PC-9 (cell line): ENCODE data around the gene CDH26. TPM values are rescaled to one million over a fixed set of nuclear protein-coding genes. Genes with fewer than 3 reads are reported as not detected.

Source experiments
- BruUV-seq: library from RNA; stranded (reverse); fragments of 400-500 nt; replicated peaks from 2 replicates; lab custom pipeline; 2021; lab: Mats Ljungman, UMichigan
- CTCF ChIA-PET: fragments of 300-600 bp; sonication (Branson Sonifier 250); formaldehyde crosslinking; loops from one replicate; lab custom pipeline; 2022; ENCODE audit warnings: antibody characterized with exemption; lab: Charles Lee
- POLR2A ChIA-PET: fragments of 300-600 bp; sonication (Branson Sonifier 250); formaldehyde crosslinking; loops from one replicate; lab custom pipeline; 2022; ENCODE audit warnings: antibody characterized with exemption; ENCODE audit not compliant: unreplicated experiment; lab: Charles Lee
- DNase-seq, 2 experiments: peaks; one replicate each; pipeline versions ENCODE4 v3.0.0 to v3.0.0-alpha.2; 2015 to 2022; ENCODE audit warnings: mixed read lengths in 1 of 2
- H2AFZ ChIP-seq: fragments of 200-600 bp; sonication (generic); 2 replicates; pipeline ENCODE4 v1.8.1; 2017; ENCODE audit warnings: antibody characterized with exemption
- H3F3A ChIP-seq: fragments of 200-600 bp; sonication (generic); 2 replicates; pipeline ENCODE4 v1.8.1; 2017; ENCODE audit warnings: antibody characterized with exemption, mild to moderate bottlenecking, low read depth; ENCODE audit not compliant: insufficient read depth
- H3K27ac ChIP-seq: fragments of 200-600 bp; sonication (generic); 2 replicates; pipeline ENCODE4 v1.6.1; 2016; ENCODE audit warnings: mixed run types
- H3K27me3 ChIP-seq: fragments of 200-600 bp; sonication (generic); 2 replicates; pipeline ENCODE4 v1.6.1; 2016; ENCODE audit warnings: low read depth, mixed run types; ENCODE audit not compliant: insufficient read depth
- H3K36me3 ChIP-seq: fragments of 200-600 bp; sonication (generic); 2 replicates; pipeline ENCODE4 v1.6.1; 2016; ENCODE audit warnings: low read depth, mixed run types
- H3K4me1 ChIP-seq: fragments of 200-600 bp; sonication (generic); replicated peaks from 2 replicates; pipeline ENCODE4 v1.6.1; 2016; ENCODE audit warnings: mixed run types; ENCODE audit not compliant: insufficient read depth
- H3K4me2 ChIP-seq: fragments of 200-600 bp; sonication (generic); 2 replicates; pipeline ENCODE4 v1.6.1; 2017; ENCODE audit warnings: mixed run types
- H3K4me3 ChIP-seq: fragments of 200-600 bp; sonication (generic); 2 replicates; pipeline ENCODE4 v1.6.1; 2016; ENCODE audit warnings: mixed run types
- H3K79me2 ChIP-seq: fragments of 200-600 bp; sonication (generic); 2 replicates; pipeline ENCODE4 v1.6.1; 2017; ENCODE audit warnings: low read depth, mixed run types
- H3K9me2 ChIP-seq: fragments of 200-600 bp; sonication (generic); 2 replicates; pipeline ENCODE4 v1.8.1; 2017; ENCODE audit warnings: mild to moderate bottlenecking; ENCODE audit not compliant: insufficient read depth
- H3K9me3 ChIP-seq: fragments of 200-600 bp; sonication (generic); 2 replicates; pipeline ENCODE4 v1.8.1; 2016; ENCODE audit warnings: low read depth; ENCODE audit not compliant: insufficient read depth
- H4K20me1 ChIP-seq: fragments of 200-600 bp; sonication (generic); 2 replicates; pipeline ENCODE4 v1.8.1; 2017; ENCODE audit not compliant: insufficient read depth
- EZH2 ChIP-seq: fragments of 200-600 bp; sonication (generic); IDR thresholded peaks from 2 replicates; pipeline ENCODE4 v1.8.0; 2017; ENCODE audit warnings: antibody characterized with exemption, low read depth
- intact Hi-C: fragments of 100-400 bp; cut with micrococcal nuclease; formaldehyde crosslinking; loops from one replicate; pipeline ENCODE4 v1.10.0; 2022; ENCODE audit not compliant: unreplicated experiment
- total RNA-seq: library from RNA; stranded (reverse); gene quantifications from 2 replicates; pipeline ENCODE4 v1.2.3, GENCODE V29; 2021
- TF ChIP-seq, protein P1 (sequence below): fragments of 200-600 bp; sonication (generic); conservative IDR thresholded peaks from 2 replicates; pipeline ENCODE4 v1.6.1; 2017; ENCODE audit warnings: mixed run types, antibody characterized with exemption, mild to moderate bottlenecking, moderate library complexity

The CDH26 gene
- total RNA-seq, 1 experiment from 2014 or later: 1.1 TPM

DNA sequence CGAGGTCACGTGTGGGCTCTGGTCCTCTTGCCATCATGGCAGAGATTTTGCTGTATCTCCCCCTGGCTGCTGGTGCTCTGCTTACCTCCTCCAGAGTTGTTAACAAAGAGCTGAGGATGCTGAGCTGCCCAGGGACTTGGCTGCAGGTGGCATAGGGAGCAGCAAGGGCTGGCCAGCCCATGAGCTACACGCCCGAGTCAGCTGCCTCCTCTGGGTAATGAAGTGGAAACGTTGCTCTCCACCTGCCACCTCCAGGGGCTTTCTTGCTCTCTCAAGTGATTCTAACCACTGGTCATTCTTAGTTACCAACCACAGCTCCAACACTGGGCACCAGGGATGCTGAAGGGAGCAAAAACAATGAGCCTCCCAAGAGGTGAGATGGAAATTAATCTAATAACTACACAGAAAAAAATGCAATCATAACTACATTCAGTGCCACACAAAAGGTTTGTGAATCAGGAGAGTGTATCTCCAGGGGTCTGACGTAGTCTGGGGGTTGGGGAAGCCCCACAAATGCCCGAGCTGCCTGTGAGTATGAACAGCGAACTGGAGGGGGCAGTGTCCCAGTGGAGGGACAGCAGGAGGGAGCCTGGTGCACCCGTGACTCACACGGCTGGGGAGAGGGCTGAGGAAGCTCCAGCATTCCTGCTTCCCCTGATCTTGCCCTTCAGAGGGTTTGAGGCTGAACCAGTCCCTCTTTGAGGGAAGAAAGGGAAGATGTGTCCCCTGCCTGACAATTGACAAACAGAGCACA lies 78.7 kb downstream of the CDH26 start:
- no TSS peak for BruUV-seq

DNA sequence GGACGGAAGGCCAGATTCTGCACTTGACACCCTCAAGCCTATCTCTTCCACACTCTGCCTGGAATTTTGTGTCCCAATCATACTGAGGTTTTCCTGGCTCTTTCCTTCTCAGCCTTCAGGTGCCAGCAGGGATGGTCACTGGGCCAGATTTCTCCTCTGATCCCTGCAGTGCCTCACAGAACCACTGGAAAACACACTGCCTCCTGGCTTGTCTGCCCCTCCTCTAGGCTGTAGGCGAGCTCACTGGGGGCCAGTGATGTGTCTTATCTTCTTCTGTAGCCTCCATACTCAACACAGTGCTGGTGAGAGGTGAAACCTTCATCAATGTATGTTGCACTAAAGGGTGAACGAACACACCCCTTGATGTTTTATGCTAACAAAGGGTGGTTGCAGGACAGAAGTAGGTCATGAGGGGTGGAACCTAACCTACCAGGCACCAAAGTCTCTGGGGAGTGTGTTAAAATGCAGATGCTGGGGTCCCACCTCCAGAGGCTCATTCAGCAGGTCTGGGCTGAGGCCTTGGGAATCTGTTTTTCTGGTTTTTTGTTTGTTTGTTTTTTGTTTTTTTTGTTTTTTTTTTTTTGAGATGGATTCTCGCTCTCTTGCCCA lies 80.3 kb downstream of the CDH26 start:
- no peak for TF ChIP-seq EZH2
- TF ChIP-seq, protein P1, sequence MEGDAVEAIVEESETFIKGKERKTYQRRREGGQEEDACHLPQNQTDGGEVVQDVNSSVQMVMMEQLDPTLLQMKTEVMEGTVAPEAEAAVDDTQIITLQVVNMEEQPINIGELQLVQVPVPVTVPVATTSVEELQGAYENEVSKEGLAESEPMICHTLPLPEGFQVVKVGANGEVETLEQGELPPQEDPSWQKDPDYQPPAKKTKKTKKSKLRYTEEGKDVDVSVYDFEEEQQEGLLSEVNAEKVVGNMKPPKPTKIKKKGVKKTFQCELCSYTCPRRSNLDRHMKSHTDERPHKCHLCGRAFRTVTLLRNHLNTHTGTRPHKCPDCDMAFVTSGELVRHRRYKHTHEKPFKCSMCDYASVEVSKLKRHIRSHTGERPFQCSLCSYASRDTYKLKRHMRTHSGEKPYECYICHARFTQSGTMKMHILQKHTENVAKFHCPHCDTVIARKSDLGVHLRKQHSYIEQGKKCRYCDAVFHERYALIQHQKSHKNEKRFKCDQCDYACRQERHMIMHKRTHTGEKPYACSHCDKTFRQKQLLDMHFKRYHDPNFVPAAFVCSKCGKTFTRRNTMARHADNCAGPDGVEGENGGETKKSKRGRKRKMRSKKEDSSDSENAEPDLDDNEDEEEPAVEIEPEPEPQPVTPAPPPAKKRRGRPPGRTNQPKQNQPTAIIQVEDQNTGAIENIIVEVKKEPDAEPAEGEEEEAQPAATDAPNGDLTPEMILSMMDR: no peak
- intact Hi-C loops: no loop called here
- Histone ChIP-seq H4K20me1 (no peaks in the 10 kb centered on the region), H3K9me3 (no peaks in the 10 kb centered on the region), H3F3A (peaks cover 10% of the 10 kb centered on the region; the same call in 1 of the 2 replicates), H3K27ac (no peak overlapping the region), H3K9me2 (no peaks in the 10 kb centered on the region), H3K36me3 (no peaks in the 10 kb centered on the region), H3K79me2 (no peaks in the 10 kb centered on the region), H3K27me3 (no peaks in the 10 kb centered on the region), H3K4me3 (no peak overlapping the region), H3K4me1 (peaks cover 40% of the 10 kb centered on the region), H3K4me2 (no peak overlapping the region), H2AFZ (no peak overlapping the region)
- ChIA-PET POLR2A (no interaction called here), CTCF (no interaction called here)
- DNase-seq: no peak
- BruUV-seq: no TSS peak

More for the DNA sequence above, 78.7 kb downstream of the CDH26 start:
- TF ChIP-seq EZH2: no peak
- TF ChIP-seq, protein P1: no peak; the same call in 1 of the 2 replicates
- Histone ChIP-seq H3K79me2 (no peaks in the 10 kb centered on the region), H3K9me3 (no peaks in the 10 kb centered on the region), H3K36me3 (no peaks in the 10 kb centered on the region), H3K4me1 (peaks cover 34% of the 10 kb centered on the region), H4K20me1 (no peaks in the 10 kb centered on the region), H3K4me2 (no peak overlapping the region), H3K4me3 (no peak overlapping the region), H3K27me3 (no peaks in the 10 kb centered on the region), H3K27ac (no peak overlapping the region), H3K9me2 (no peaks in the 10 kb centered on the region), H3F3A (peaks cover 10% of the 10 kb centered on the region; the same call in 1 of the 2 replicates), H2AFZ (no peak overlapping the region)
- DNase-seq: no peak
- ChIA-PET CTCF (no interaction called here), POLR2A (no interaction called here)
- intact Hi-C loops: no loop called here

DNA sequence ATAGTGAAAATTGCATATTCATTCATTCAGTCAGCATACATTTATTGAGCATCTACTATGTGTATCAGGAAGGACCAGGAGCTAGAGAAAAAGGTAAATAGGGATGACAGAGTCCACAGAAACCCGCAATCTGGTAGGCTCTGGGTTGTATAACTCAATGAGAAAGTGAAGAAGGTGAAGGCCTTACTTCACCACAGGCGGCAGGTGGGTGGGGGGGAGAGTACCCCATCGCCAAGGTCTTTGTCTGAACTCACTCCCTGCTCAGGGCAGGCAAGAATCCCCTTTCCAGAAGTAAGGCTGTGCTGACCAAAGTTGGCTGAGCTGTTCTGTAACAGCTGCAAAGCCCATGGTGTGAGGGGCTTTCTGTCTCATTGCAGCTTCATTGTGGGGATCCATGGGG lies 81.3 kb downstream of the CDH26 start:
- intact Hi-C loops: no loop called here
- Histone ChIP-seq H2AFZ (no peak overlapping the region), H3K4me1 (peaks cover 32% of the 10 kb centered on the region), H3K9me2 (no peaks in the 10 kb centered on the region), H3K4me3 (no peak overlapping the region), H3F3A (peaks cover 10% of the 10 kb centered on the region; the same call in 1 of the 2 replicates), H4K20me1 (no peaks in the 10 kb centered on the region), H3K79me2 (no peaks in the 10 kb centered on the region), H3K36me3 (no peaks in the 10 kb centered on the region), H3K27ac (no peak overlapping the region), H3K4me2 (no peak overlapping the region), H3K27me3 (no peaks in the 10 kb centered on the region), H3K9me3 (no peaks in the 10 kb centered on the region)
- ChIA-PET CTCF (no interaction called here), POLR2A (no interaction called here)
- no TSS peak for BruUV-seq
- DNase-seq: no peak
- TF ChIP-seq, protein P1: no peak
- TF ChIP-seq EZH2: no peak
